HG03520 (cell line): ENCODE data around the gene TLR9.
A peak's percentile ranks its signal among the peaks of the same experiment; 100 is the strongest.

Experiments
- ATAC-seq: cut with Tn5 transposase; IDR thresholded peaks from one replicate; pipeline ENCODE4 v1.9.1; 2021; ENCODE audit warnings: mild to moderate bottlenecking, moderate library complexity; ENCODE audit not compliant: unreplicated experiment

Gene TLR9

DNA sequence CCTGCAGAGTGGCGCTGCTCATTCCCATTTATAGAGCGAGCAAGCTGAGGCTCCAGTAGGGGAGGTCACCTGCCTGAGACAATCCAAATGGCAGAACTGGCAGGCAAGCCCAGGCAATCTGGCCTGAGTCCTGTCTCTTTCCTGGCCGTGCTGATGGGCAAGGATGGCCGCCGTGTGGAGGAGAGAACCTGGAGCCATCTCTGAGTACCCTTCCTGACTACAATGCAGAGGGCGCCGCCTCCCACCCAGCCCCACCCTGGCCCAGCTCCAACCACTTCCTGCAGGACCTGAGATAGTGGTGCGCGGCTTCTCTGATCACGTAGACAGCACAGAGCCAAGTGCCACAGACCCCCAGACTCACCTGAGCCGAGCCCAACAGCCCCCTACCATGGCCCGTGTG lies 7.0 kb downstream of the TLR9 start:
- ATAC-seq, result no peak

DNA sequence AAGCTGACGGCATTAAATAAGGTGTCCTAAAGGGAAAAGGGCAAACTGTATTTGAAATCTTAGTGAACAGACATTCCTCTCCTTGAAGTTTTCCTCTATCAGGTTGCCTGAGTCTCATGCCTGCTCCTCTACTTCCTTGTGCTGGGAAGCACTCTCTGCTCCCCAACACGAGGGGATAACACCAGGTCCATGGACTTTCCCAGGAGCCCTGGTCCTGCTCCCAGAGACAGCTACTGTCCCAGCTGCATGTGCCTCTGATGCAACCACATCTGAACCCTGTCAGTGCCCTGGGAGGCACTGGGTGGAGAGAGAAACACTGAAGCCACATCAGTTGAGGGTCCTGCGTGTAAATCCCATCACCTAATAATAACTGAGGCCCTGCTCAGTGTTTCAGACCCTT lies 7.4 kb downstream of the TLR9 start:
- no peak for ATAC-seq

DNA sequence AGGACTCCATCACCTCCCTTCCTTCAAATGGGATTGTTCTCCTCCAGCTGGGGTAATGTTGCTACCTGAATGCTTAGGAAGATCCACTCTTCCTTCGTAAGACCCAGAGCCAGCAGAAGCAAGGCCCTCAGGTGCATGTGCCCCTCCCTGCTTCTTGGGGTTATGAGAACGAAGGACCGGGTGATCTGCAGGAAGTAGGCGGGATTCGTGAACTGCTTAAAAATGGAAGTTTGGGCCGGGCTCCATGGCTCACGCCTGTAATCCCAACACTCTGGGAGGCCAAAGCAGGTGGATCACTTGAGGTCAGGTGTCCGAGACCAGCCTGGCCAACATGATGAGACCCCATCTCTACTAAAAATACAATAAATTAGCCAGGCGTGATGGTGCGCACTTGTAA lies 8.0 kb downstream of the TLR9 start:
- no peak for ATAC-seq

DNA sequence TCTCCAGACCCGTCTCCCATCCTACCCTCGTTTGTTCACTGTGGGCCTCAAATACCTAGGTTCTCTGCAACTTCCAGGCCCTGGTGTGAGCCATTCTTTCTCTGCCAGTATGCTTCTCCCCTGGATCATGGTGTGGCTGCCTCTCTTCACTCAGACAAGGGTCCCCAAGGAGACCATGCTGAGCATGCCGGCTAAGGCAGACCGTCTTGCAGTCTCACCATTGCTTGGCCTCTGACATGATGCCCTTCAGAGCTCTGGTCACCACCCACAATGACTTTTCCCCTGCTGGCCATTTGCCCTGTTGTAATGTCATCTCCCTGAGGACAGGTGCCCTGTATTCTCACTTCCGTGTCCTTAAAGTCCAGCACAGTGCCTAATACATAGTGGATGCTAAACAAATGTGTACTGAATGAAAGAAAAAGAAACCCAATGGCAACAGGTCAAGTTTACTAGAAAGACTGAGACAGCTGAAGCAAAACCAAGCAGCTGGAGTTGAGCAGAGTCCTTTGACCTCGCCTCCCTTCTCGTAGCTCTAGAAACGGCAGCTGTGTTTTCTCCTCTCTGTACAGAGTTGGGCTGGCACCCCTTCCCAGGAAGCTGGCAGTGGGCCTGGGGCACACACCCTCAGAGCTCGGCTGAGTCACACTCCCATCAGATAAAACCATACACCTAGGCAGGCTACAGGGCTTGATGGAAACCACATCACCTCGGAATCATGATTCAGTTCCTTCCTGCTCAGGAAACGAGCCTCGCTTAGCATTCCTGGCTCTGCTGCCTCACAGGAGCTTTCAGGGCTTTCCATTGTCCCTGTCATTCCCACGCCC lies 8.6 kb downstream of the TLR9 start:
- ATAC-seq, result no peak

DNA sequence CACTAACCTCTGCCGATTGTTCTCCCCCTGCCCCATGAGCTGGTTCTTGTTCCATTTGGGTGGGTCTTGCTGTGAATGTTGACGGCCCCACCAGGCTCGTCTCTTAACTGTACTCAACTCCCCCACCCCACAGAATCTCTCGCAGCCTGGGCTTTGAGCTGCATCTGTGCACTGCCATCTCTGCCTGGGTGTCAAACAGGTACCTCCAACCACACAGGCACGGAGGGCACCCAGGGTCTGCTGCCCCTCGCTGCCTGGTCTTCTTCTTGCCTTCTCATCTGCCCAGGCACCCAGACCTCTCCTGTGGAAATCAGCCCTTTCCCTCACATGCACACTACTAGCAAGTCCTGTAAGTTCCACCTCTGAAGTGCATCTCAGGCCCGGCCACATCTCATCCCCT lies 10.1 kb downstream of the TLR9 start:
- ATAC-seq, result no peak

DNA sequence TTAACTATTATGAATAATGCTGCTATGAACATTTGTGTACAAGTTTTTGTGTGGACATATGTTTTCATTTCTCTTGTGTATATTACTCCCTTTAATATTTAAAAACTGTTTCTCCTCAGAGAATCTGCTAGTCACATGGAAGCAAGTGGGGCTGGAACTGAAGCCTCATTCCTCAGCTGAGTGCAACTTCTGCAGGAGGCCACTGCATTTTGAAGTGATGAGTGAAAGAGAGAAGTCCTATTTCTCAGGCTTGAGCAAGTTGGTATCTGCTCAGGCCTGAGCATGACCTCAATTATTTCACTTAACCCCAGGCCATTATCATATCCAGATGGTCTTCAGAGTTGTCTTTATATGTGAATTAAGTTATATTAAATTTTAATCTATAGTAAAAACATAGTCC lies 11.5 kb downstream of the TLR9 start:
- no peak for ATAC-seq

DNA sequence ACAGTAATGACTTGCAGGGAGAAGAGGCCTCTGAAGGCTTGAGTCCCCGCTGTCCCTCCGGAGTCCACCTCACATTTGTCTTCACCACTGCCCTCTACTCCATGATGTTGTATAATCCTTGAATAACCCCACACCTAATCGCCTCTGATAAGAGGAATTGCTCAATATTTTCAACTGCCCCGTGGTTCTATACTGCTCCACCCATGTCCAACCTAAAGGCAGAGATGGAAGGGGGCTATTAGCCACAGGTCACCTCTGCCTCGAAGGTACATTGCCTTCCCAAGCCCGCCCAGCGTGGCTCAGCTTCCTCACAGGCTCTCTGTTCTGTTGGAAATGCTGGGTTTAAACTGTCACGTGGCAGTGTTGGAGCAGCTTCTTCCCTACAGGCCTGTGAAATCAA lies 12.4 kb downstream of the TLR9 start:
- no peak for ATAC-seq

DNA sequence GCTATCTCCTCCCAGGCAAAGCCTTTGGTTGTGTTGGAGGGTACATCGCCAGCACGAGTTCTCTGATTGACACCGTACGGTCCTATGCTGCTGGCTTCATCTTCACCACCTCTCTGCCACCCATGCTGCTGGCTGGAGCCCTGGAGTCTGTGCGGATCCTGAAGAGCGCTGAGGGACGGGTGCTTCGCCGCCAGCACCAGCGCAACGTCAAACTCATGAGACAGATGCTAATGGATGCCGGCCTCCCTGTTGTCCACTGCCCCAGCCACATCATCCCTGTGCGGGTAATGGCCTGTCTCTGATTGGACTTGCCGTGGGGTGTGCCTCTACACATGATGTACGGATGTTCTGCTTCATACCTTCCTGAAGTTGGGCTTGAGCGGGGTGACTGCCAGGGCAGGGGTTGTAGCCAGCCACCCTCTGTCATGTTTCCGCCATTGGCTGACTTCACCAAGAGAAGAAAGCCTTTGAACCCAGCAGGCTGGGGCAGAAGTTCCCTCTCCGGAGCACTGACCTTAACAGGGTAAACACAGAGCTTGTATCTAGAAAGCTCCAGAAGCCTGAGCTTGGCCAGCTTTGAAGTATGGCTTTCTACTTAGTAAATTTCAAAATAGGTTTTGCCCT lies 14.1 kb downstream of the TLR9 start:
- ATAC-seq, result no peak

DNA sequence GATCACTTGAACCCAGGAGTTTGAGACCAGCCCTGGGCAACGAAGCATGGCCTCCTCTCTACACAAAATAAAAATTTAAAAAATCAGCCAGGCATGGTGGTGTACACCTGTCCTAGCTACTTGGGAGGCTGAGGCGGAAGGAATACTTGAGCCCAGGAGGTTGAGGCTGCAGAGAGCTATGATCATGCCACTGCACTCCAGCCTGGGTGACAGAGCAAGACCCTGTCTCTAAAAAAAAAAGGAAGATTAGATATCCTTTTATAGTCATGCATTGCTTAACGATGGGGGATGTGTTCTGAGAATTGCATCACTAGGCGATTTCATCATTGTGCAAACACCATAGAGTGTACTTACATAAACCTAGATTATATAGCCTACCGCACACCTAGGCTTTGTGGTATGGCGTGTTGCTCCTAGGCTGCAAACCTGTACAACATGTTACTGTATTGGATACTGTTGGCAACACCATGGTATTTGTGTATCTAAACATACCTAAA lies 14.8 kb downstream of the TLR9 start:
- no peak for ATAC-seq

DNA sequence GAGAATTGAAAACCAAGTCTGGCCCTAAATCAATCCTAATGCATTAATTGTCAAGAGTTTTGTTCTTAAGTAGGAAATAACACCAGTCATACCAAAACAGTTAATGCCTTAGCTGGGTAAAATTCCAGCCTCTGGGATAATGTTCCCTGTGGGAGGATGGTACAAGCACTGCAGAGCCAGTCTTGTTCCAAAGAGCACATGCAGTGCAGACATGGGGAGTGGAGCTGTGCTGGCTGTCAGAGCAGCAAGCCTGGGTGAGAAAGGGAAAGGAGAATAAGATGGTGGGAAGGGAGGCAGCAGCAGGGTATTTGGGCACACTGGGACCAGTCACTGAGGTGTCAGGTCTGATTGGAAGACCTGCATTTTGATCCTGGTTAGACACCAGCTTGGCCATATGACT lies 15.4 kb downstream of the TLR9 start:
- no peak for ATAC-seq

DNA sequence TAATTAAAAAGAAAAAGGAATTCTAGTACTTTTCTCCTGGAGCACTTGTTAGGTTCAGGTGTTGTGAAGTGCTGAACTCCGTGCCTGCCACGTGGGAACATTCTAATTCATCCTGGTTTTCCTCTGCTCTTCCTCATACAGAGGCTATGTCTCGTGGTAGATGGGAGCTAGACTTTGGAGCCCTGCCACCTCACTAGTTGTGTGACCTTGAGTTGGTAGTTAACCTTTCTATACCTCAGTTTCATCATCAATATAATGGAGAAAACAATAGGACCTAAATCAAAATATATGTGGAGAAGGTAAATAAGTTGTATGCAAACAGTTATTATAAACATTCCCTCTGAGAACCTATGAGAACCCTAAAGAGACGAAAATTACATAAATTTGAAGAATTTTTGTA lies 16.9 kb downstream of the TLR9 start:
- ATAC-seq, result no peak

DNA sequence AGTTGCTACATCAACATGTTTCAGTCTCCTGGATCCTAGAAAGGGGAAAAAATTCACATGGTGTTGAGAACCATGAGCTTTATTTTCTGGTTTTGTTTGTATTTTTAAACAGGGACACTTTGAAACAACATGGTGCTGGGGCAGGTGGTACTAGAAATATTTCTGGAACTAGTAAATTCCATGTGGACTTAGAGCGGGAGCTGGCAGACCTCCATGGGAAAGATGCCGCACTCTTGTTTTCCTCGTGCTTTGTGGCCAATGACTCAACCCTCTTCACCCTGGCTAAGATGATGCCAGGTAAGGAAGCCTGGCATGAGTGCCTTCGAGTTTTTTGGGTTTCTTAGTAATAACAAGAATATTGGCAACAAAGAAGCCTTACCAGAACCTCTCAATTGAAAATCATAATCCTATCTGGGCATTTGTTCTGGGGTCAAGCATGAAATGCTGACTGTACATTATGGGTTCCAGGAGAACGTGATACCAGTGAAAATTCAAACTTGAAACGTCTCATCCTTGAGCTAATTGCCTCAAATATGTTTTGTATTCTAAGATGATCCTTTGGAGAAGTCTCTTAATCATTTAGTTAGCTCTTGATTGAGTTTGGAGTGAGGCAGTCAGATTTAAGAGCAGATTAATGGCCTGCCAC lies 19.6 kb downstream of the TLR9 start:
- no peak for ATAC-seq

DNA sequence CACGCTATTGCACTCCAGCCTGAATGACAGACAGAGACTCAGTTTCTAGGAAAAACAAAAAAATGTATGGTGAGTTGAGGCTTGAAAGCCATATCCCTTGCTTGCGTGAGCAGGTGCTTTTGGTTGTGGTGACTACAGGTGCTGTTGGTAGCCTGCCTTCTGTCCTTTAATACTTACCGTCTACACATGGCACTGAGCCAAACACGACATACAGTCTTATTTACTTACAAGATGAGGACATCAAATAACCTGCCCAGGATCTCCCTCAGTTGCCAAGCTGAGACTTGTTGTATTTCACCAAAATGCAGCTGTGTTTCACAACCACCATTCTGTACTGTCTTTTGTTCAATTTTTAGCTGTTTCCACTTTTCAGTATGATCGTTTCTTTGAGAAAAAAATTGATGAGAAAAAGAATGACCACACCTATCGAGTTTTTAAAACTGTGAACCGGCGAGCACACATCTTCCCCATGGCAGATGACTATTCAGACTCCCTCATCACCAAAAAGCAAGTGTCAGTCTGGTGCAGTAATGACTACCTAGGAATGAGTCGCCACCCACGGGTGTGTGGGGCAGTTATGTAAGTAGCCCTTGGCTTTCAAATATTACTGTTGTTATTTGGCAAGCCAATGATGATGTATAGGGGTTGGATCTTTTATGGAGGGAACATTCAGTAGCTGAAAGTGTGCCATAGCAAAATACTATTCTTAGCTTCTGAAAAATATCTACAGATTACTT lies 20.9 kb downstream of the TLR9 start:
- no peak for ATAC-seq

DNA sequence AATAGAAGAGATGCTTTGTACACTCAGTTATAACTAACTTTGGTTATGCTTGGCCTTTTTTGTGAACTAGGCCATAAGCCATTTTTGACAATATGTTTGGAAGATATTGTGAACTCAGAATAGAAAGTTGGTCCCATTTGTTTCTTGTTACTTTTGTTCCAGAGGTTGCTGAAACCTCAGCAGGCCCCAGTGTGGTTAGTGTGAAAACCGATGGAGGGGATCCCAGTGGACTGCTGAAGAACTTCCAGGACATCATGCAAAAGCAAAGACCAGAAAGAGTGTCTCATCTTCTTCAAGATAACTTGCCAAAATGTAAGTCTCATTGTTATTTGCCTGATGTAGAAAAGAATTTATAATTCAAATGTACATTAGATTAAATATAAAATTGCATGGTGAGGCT lies 21.7 kb downstream of the TLR9 start:
- ATAC-seq, result no peak

DNA sequence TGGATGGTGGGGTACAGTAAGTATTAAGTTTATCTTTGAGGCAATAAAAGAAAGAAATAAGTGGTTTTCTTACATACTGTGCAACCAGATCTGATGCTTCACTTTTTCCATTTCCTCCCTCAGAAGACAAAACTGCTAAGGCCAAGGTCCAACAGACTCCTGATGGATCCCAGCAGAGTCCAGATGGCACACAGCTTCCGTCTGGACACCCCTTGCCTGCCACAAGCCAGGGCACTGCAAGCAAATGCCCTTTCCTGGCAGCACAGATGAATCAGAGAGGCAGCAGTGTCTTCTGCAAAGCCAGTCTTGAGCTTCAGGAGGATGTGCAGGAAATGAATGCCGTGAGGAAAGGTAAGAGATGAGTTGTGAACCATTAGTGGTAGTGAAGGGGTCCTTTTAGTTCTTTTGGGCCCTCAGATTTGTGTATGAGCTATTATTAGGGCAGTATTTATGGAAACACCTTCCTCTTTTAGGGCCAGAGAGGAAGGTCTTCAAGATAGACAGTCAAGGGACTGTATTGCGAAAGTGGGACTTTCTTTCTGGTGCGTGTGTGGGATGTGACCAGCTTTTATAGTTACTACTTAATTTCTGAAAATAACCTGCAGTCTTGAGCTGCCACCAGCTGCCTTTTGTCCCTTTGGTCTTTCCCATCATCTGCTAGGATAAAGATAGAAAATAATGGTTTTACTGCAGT lies 22.9 kb downstream of the TLR9 start:
- ATAC-seq, result no peak

DNA sequence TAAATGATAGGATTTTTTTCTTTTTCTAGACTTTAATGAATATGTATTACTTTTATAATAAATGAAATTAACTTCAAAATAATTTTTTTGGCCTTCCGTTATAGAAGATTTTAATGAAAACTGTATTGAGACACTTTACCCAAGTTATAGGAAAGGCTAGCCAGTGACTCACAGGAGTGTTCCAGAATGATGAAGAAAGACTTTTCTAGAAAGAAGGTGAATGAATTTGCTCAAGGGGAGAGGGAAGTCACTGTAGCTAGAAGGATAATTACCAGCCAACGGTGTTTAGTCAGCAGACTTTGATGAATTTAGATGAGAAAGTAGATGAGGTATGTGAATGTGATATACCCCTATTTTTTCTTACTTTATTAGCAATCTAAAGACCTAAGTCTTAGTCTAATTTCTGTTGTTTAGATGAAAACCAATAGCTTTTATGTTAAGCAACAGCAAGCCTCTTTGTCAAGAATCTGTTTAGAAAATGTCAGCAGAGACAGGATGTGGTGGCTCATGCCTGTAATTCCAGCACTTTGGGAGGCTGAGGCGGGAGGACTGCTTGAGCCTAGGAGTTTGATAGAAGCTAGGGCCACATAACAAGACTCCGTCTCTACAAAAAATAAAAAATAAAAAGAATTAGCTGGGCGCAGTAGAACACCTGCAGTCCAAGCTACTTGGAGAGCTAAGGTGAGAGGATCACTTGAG lies 24.3 kb downstream of the TLR9 start:
- no peak for ATAC-seq

DNA sequence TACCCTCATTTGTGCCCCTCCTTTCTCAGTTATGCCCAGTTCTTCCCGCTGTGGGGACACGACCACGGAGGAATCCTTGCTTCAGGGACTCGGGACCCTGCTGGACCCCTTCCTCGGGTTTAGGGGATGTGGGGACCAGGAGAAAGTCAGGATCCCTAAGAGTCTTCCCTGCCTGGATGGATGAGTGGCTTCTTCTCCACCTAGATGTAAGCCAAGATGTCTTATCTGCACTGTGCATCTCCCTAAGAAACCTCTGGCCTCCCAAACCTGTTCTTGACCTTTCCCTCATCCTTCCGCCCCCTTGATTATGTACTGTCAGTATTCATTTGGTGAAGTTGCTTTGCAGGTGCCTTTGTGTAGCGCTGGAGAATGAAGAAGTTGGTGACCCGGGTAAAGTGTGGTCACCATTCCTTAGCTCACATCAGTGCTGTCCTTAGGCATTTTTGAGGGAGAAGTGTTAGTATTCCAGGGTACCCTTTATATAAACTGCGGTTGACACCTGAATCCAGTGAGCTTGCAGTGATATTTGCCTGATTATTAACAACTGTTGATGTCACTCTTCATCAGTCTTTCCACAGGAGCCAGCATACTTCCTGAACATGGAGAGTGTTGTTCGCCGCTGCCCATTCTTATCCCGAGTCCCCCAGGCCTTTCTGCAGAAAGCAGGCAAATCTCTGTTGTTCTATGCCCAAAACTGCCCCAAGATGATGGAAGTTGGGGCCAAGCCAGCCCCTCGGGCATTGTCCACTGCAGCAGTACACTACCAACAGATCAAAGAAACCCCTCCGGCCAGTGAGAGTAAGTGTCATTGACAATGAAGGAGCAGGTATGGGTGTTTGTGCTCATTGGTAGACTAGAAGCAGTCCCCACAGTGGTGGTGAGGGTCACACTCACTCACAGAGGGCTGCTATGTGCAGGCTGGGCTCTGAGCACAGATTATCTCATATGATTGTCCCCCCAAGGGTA lies 26.5 kb downstream of the TLR9 start:
- ATAC-seq, result no peak

DNA sequence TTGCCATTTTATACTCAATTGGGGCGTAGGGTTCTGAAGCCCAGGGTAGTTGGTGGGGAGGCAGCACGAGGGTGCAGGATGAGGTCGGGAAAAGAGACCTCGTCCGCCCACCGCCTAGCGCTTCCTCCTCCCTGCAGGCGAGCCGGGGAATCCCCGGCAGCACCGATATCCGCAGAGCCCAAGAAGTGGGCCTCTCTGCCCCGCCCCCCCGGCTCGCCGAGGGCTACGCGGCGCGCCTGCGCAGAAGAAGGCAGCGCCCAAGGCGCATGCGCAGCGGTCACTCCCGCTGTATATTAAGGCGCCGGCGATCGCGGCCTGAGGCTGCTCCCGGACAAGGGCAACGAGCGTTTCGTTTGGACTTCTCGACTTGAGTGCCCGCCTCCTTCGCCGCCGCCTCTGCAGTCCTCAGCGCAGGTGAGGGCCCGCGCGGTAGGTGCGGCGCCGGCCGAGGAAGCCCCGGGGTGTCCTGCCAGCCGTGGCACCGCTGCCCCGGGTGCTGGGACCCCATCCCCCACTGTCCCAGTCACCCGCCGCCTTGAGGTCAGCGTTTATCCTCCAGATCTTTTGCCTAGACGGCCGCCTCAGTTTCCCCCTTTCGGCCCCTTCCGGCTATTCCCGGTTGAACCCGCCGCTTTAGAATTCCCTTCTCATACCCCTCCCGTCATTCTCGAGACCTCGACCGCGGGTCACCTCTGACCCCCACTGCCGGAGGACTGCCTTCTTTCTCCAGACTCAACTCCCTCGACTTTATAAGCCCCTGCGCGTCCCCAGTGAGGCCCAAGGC lies 27.4 kb downstream of the TLR9 start, which contains the start of gene ALAS1:
Gene ALAS1 (plus strand): TSS at position 319 of the 784 bp plus-strand sequence. CDS start 1,082 bp downstream, outside the sequence.
- ATAC-seq, result peak; percentile 72
